GM18498 (cell line): Measurements from ENCODE around the gene PNCK.
"Not testable (repeated sequence)": the region's sequence is repeated elsewhere in the genome, so short reads cannot be mapped to it uniquely, and the experiment has no call there.

ENCODE experiments used
- ATAC-seq: cut with Tn5 transposase; IDR thresholded peaks from one replicate; pipeline ENCODE4 v1.9.1; 2021; ENCODE audit warnings: mild to moderate bottlenecking, moderate library complexity; ENCODE audit not compliant: unreplicated experiment

Gene PNCK

GRCh38 chrX:153686711-153687110, 13.1 kb upstream of the PNCK start:
- no peak for ATAC-seq

DNA sequence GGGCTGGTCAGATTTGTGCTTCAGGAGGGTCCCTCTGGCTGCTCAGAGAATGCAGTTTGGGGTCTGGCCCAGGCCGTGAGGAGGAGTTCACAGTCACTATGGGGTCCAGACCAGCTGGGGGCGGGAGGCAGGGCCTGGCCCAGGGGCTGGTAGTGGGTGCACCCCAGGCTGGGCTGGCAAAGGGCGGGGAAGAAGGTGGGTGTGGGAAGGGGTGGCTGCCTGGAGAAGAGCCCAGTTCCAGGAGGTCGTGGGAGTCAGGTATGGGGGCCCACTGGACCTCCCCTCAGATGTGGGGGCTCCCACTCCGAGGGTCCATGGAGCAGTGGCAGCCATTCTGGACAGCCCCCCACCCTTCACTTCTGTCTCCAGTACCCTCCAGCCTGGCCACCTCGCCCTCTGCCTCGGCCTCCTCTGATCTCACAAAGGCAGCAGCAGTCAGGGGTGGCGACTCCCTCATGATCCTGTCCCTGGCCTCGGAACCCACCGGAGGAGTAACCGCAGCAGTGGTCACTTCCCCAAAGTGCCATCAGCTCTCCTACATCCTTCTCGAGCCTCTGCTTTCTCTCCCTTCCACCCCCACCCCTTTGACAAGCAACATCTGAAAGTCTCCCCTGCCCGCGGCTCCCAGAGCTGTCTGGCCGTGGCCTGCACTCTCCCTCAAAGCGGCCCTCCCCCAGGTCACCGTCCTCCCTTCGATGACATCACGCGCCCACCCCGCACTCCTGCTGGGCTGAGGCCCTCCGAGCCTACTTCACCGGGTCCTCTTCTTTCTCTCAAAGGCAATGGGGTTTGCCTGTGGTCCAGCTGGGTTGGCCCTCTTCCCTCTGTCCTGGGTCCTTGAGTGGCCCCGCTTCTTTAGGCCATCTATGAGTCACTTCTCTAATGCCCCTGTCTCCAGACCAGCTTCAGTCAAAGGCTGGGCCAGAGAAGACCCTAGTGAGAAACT, 12.4 kb upstream of the PNCK start:
- no peak for ATAC-seq

- ATAC-seq, result no peak
Measured at GRCh38 chrX:153685156-153685536, 11.5 kb upstream of the PNCK start.

DNA sequence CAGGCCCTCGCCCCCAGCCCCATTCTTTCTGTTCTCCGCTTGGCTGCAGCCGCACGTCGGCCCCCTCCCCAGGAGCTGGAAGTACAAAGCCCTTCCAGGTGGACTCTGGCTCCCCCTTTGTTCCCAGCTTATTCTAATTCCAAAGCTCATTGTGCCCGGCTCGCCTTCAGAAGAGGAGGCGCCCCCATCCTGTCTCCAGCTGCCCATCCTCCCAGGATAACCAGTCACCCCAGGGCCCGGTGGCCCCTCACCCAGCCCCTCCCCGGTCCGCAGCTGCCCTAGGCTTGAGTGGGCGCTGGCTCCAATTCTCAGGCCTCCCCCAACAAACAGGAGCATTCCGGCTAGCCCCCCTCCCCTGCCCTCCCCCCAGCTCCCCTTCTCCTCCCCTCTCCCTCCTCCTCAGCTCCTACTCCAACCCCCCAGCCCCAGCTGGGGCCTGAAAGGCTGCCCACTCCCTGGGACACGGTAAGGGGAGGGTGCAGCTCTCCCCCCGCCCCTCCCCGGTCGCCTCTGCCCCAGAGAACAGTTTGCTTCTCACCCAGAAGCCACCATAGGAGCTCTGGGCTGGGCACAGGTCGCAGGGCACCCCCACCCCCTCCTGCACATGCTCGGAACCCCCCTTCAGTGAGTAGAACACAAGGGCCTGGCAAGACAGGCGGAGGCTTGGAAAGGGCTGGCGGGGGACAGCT, 11.0 kb upstream of the PNCK start:
- no peak for ATAC-seq

GRCh38 chrX:153683486-153683885, 9.9 kb upstream of the PNCK start:
- not testable (repeated sequence) for ATAC-seq

DNA sequence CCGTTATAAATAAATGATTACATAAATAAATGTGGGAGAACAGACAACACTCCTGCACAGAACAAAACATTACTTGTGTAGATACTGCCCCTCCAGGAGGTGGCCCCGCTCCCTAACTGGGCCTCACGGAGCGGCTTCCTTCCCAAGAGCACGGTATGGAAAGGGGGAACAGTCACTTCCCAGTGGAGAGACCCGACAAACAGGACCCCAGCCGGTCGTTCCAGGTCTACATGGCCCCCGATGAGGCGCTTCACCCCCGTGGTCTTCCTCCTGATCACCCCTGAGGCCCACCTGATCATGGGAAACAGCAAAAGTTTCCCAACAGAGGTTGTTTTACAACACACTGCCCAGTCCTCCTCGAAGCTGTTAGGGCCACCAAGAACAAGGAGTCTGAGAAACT, 7.6 kb upstream of the PNCK start:
- no peak for ATAC-seq

DNA sequence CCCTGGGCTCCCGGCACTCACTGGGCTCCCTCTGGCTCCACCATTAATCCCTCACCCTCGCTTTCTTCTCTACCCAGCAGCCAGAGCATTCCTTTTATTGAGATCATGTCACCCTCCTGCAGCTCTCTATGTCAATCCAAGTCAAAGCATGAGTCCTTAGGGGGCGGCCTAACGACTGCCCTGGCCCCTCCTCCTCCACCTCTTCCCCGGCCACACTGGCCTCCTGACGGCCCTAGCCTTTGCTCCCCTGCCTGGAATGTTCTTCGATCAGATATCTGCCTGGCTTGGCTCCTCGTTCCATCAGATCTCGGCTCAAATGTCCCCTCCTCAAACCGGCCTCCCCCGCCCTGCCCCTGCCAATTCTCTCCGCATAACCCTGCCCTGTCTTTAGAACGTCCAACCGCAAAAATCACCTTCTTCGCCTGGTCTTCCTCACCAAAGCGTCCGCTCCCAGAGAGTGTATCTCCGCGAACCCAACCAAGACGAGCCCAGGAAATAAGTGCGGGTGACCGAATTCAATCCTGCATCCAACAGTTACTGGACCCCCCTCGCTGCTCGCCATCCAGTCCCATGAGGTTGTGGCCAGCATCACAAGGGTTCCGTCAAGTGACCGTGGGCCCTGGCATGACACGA, 722 bp upstream of the PNCK start:
- no peak for ATAC-seq

DNA sequence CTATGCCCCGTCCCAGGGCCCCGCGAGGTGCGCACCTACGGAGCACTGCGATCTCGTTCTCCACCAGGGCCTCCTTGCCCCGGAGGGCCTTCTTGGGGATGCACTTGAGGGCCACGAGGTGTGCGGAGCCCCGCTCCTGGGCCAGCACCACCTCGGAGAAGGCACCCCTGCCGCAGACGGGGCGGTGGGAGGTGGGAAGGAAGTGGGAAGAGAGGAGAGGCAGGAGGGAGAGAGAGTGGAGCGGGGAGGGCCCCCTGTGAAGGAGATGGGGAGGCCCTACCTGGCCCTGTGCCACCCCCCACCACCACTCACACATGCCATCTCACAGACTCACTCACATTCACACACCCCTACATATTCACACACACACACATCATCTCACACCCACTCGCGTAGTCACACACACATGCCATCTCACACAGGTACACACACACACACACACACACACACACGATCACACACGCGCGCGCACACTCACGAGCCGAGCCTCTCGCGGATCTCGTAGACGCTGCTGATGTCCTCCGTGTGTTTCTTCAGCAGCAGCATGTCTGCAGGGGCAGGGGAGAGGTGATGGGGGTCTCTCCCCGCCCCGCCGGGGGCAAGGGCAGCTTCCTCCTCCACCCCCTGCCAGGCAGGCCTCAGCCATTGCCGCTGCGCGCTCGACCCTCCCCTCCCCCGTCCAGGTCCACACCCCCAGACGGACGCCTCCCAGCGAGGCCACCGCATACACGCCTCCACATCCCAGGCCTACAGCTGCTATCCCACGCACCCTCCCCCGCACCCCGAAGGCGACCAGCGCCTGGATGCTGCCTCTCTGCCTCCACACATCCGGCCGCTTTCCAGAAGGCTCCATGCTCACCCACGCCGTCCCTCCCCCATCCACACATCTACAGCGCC, 834 bp downstream of the PNCK start:
- no peak for ATAC-seq

DNA sequence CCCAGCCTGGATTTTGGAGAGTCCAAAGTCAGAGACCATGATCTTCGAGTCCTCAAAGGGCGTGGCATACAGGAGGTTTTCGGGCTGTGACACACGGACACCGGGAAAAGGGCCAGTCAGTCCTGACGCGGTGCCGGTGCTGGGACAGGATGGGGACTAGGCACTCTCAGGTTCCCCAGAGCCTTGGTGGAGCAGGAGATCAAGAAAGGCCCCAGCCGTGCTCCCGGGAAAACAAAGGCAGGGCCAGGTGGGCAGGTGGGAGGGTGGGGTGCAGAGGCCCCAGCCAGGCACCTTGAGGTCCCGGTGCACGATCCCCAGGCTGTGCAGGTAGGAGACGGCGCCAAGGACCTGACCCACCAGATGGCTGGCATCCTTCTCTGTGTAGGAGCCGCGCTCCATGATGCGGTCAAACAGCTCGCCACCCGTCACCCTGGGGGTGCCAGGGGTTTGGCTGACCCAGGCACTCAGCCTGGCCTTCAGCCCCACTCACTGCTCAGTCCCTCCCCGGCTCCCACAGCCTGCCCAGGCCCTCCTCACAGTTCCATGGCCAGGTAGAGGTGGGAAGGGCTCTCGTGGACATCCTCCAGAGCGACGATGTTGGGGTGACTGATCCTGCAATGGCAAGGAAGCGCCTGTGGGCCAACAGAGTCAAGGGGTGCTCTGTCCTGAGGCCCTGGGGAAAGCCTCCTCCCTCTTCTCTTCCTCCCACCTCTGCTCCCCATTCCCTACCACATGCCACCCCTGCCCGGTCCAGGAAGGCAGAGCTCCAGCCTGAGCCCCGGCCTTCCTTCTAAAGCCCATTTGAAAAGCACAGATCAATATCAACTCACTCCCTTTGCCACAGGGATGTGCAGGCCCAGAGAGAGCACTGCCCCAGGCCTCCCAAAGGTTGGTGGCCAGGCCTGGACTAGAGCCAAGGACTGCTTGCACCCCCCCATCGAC, 1.8 kb downstream of the PNCK start:
- ATAC-seq, result no peak

DNA sequence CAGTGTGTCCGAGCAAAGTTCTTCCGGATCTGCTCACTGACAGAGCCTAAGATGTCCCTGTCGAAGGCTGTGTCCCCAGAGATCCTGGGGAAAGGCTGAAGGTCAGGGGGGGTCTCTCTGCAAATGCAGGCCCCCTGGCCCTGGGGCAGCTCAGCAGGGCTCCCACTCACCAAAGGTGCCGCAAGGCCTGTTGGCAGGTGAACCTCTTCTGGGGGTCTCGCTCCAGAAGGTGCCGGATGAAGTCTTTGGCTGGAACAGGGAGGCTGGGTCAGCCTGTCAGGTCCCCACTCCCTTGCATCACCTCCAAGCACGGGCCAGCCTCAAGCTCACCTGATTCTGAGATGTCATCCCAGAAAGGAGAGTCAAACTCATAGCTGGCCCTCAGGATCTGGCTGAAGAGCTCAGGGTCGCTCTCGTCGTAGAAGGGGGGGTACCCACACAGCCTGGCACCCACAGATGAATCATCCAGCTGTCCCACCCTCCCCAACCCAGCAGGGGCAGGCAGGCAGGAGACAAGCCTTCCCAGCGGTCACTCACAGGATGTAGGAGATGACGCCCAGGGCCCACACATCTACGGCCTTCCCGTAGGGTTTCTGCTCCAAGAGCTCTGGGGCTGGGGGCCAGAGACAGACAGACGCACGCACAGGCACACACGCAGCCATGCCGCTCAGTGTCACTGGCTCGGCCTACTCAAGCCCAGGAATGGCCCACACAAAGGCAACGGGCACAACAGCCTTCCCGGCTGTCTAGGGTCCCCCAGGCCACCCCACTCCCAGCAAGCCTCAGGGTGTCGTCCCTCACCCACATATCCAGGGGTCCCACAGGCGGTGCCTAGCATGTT, 2.6 kb downstream of the PNCK start:
- ATAC-seq, result no peak

DNA sequence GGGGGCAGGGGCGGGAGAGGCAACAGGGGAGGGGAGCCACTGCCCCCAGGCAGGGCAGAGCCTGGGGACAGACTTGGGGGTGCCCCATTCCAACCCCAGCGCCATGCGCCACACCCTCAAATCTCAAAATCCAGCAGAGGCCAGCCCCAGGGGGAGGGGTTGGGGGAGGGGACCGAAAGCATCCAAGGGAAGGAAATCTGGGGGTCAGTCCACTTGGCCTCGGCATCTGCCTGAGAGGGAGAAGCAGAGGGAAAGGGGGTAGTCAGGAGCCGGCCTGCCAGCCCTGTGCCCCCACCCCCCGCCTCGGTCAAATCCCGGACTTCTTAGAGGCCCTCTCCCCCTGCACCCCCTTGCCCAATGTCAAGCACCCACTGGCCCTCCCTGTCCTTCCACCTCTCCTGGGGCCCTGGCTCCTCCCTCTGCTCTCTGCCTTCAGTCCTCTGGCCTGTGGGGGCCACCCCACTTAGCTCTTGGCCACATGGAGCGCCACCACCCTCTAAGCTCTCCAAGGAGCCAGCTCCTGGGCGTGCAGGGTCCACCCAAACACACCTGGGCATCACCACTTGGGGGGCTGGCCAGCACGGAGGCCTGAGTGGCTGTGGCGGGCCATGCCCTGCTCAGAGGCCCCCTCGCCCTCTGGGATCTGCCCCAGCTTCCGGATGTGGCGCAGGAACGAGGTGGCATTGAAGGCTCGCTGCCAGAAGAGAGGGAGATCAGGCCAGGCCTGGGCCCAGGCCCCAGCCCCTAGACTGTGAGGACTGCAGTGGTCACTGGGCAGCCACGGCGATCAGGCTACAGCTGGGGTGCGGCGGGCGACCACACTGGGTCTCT, 3.5 kb downstream of the PNCK start:
- no peak for ATAC-seq

- ATAC-seq, result no peak
Measured at GRCh38 chrX:153669174-153669890, 4.3 kb downstream of the PNCK start.

DNA sequence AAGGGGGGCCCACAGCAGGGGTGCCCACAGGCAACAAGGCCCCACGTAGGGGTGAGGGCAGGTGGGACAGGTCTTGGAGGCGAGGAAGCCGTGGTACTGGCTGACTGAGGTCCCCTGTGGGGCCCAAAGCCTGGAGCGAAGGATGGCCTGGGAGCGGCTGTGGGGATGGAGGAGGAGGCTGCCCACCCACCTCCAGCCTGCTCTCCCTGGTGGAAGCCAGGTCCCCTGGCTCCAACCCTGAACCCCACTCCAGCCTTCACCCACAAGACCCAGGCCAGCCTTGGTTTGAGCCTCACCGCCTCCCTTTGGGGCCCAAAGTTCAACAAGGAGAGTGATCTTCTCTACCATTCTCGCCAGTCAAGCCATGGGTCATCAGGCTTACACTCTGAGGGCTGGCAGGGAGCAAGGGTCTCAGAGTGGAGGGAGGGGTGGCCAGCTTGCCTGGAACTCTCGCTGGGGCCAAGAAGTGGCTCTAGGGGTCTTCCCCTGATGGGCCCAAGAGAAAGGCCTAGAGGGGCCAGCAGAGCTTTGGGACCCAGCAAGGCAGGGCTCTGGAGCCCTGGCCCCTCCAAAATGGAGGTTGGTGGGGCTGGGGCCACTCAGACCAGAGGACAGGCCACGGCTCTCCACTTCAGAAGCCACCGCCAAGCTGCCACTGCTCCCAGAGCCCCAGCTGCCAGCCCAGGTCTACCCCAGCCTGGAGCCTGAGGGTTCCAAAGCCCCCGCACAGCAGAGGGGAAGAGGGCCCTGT, 5.0 kb downstream of the PNCK start:
- ATAC-seq, result no peak

DNA sequence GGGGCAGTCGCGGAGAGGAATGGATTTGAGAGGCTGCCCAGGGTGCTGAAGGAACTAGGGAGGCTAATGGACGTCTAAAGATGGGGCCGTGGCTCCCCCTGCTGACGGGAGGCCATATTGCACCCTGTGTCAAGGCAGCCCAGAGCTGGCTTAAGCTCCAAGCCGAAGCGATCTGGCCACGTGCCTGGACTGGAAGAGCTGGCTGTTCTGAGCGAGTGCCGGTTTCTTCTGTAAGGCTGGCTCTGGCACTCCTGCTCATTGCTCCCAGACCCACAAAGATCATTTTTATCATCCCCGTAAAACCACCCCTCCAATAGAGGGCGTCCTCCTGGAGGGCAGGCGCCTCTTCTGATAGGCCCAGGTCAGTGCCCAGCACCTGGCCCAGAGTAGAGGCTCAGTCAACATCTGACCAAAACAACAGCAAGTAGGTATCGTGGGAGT, 5.6 kb downstream of the PNCK start:
- ATAC-seq, result peak; percentile 48

DNA sequence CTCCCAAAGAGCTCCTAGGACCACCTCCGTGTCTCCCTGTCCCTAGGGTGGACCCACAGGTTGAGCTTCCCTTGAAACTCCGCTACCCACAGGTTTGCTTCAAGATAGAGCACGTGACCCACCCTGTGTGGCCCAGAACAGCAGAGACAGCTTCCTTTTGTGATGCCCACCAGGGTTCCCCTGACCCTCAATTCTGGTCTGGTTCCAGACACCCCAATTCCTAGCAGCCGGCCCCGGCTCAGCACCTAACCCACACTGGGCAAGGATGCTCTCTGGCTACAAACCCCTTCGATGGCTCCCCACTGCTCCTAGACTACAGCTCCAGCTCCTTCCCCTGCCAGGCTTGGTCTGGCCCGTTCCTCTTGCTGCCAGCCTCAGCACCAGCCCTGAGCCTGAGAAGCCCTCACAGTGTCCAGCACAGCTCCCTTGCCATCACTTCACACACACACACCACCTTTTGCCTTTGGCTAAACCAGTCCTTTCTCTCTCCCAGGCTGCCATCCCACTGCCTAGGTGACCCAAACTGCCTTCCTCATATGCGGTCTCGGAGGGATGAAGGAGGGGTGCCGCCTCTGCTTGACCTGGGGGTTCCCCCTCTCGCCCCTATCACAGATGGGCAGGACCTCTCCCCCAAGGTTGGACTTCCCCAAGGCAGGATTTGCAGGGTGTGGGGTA, 6.2 kb downstream of the PNCK start:
- ATAC-seq, result no peak

- no peak for ATAC-seq
Measured at GRCh38 chrX:153665726-153666306, 7.8 kb downstream of the PNCK start.
